Mesendoderm (in vitro differentiated cells): ENCODE results near the gene PDSS2.

Experiments
- DNase-seq: peaks from one replicate; pipeline ENCODE4 v3.0.0; 2013
- H2AK5ac ChIP-seq: 2 replicates; pipeline ENCODE4 v1.6.1; 2013; ENCODE audit warnings: low read length, inconsistent platforms
- H2BK120ac ChIP-seq: 2 replicates; pipeline ENCODE4 v1.6.1; 2013; ENCODE audit warnings: low read depth, mild to moderate bottlenecking, low read length, moderate library complexity, mixed read lengths
- H2BK15ac ChIP-seq: replicated peaks from 2 replicates; pipeline ENCODE4 v1.6.1; 2013; ENCODE audit warnings: low read depth, mild to moderate bottlenecking, moderate library complexity
- H2BK5ac ChIP-seq: 2 replicates; pipeline ENCODE4 v1.6.1; 2013; ENCODE audit warnings: low read length, inconsistent platforms
- H3K18ac ChIP-seq: 2 replicates; pipeline ENCODE4 v1.6.1; 2013; ENCODE audit warnings: mild to moderate bottlenecking, low read length, mixed read lengths
- H3K23ac ChIP-seq: one replicate; pipeline ENCODE4 v1.6.1; 2013; ENCODE audit warnings: low read length
- H3K27ac ChIP-seq: 2 replicates; pipeline ENCODE4 v1.5.1; 2013; ENCODE audit warnings: low read depth, mild to moderate bottlenecking, inconsistent platforms, low read length, moderate library complexity
- H3K27me3 ChIP-seq: 2 replicates; pipeline ENCODE4 v1.6.1; 2013; ENCODE audit warnings: low read length, control low read depth, mild to moderate bottlenecking, inconsistent platforms; ENCODE audit not compliant: insufficient read depth, poor library complexity
- H3K36me3 ChIP-seq: 2 replicates; pipeline ENCODE4 v1.6.1; 2013; ENCODE audit warnings: low read length, inconsistent platforms; ENCODE audit not compliant: control insufficient read depth, insufficient read depth
- H3K4ac ChIP-seq: one replicate; pipeline ENCODE4 v1.6.1; 2013; ENCODE audit warnings: low read depth, mild to moderate bottlenecking, low read length, moderate library complexity
- H3K4me1 ChIP-seq: 2 replicates; pipeline ENCODE4 v1.6.1; 2013; ENCODE audit warnings: low read depth, low read length, inconsistent platforms; ENCODE audit not compliant: control insufficient read depth
- H3K4me2 ChIP-seq: 2 replicates; pipeline ENCODE4 v1.6.1; 2013; ENCODE audit warnings: low read length
- H3K4me3 ChIP-seq: 2 replicates; pipeline ENCODE4 v1.5.1; 2013; ENCODE audit warnings: mild to moderate bottlenecking, low read length
- H3K56ac ChIP-seq: one replicate; pipeline ENCODE4 v1.6.1; 2013; ENCODE audit warnings: low read length
- H3K79me1 ChIP-seq: 2 replicates; pipeline ENCODE4 v1.6.1; 2013; ENCODE audit warnings: low read length, inconsistent platforms
- H3K79me2 ChIP-seq: 2 replicates; pipeline ENCODE4 v1.6.1; 2013; ENCODE audit warnings: mild to moderate bottlenecking, low read length; ENCODE audit not compliant: control insufficient read depth, insufficient read depth
- H3K9ac ChIP-seq: 2 replicates; pipeline ENCODE4 v1.6.1; 2013; ENCODE audit warnings: low read length, inconsistent platforms
- H4K5ac ChIP-seq: one replicate; pipeline ENCODE4 v1.6.1; 2013; ENCODE audit warnings: low read length
- H4K8ac ChIP-seq: one replicate; pipeline ENCODE4 v1.6.1; 2013; ENCODE audit warnings: low read depth, mild to moderate bottlenecking, control low read depth, low read length, moderate library complexity
- WGBS: extraction: QIAGEN DNeasy Blood & Tissue Kit; methylation state at CpG from one replicate; pipeline ENCODE4 v1.1.7; 2013; ENCODE audit warnings: low lambda C conversion rate, missing lambda C conversion rate; ENCODE audit not compliant: insufficient coverage; ENCODE audit errors: extremely low coverage; 5-methylcytosine and 5-hydroxymethylcytosine counted together

PDSS2 gene

DNA sequence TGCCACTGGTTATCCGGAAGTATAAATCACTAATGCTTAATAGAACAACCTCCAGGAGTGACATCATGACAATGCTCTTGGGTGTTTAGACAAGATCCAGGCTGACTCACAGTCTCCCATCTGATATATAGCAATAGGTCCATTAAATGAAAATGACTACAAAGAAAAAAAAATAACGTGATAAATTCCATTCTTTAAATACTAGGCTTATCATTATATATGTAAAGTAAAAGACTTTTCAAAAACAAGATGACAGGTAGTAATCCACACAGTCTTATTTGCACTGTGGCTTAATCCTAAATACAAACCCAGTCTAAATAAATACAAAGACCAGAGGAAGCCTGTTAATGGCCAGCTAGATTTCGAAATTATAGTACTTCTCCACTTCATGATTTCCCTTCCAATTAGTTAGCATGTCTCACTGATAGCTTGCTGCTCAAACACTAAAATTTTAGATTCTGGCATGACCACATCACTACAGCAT lies 195.0 kb downstream of the PDSS2 start:
- no peak overlapping the region for H3K9ac ChIP-seq
- no peaks in the 10 kb centered on the region for H3K79me1 ChIP-seq
- no peak overlapping the region for H3K18ac ChIP-seq
- H3K4me2 ChIP-seq: no peak overlapping the region
- H3K27ac ChIP-seq: no peak overlapping the region
- DNase-seq: no peak
- H3K23ac ChIP-seq: no peak overlapping the region
- no peak overlapping the region for H3K56ac ChIP-seq
- H3K79me2 ChIP-seq: no peaks in the 10 kb centered on the region
- H2BK120ac ChIP-seq: no peak overlapping the region
- no peak overlapping the region for H3K4ac ChIP-seq
- H3K4me1 ChIP-seq: no peaks in the 10 kb centered on the region
- no peaks in the 10 kb centered on the region for H3K27me3 ChIP-seq
- H2BK5ac ChIP-seq: no peak overlapping the region
- WGBS: no CpG with 5 or more reads among the region's 3 CpGs
- H3K4me3 ChIP-seq: no peak overlapping the region
- H4K5ac ChIP-seq: no peak overlapping the region
- no peak overlapping the region for H2AK5ac ChIP-seq
- no peaks in the 10 kb centered on the region for H3K36me3 ChIP-seq
- no peak overlapping the region for H4K8ac ChIP-seq
- H2BK15ac ChIP-seq: no peak overlapping the region

DNA sequence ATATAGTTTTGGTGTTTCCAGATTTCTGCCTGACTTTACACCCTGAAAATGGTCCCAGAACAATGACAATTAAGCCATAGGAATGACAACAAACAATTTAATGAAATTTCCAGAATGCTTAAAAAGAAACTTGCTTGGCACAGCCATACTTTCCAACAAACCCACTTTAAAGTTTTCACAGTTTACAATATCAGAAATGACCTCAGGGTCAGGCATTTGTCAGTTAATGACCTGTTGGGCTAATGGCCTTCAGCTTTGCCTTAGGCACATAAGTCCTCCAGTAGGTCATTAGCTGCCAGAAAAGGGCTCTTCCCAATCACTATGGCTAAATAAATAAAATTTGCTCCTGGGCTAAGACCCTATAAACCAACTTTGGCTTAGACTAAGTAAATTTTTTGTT lies 199.4 kb downstream of the PDSS2 start:
- no peaks in the 10 kb centered on the region for H3K79me1 ChIP-seq
- no peak overlapping the region for H2BK5ac ChIP-seq

DNA sequence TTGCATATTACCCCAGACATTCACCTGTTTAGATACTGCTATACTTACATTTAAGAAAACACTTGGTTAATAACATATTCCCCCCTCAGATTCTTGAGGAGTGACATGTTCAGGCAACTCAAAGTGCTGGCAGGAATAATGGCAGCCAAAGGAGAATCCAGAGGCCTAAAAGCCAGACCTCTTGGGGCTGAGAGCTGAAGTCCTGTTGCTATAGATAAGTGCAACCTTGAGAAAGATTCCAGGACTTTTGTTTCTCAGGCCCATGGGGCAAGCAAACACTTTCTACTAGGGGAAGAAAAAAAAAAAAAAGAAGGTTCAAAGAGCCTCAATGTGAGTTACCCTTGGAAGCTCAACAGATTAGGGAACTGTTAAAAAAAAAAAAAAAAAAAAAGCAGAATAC lies 211.2 kb downstream of the PDSS2 start:
- Histone ChIP-seq H2BK120ac (no peak overlapping the region), H3K79me2 (no peaks in the 10 kb centered on the region), H3K4me1 (no peaks in the 10 kb centered on the region), H3K27ac (no peak overlapping the region), H3K27me3 (no peaks in the 10 kb centered on the region), H3K18ac (no peak overlapping the region), H4K8ac (no peak overlapping the region), H2BK5ac (no peak overlapping the region), H3K36me3 (no peaks in the 10 kb centered on the region), H3K79me1 (no peaks in the 10 kb centered on the region), H3K4me2 (no peak overlapping the region), H3K56ac (no peak overlapping the region), H2BK15ac (no peak overlapping the region), H3K23ac (no peak overlapping the region), H2AK5ac (no peak overlapping the region), H3K4ac (no peak overlapping the region), H4K5ac (no peak overlapping the region), H3K9ac (no peak overlapping the region), H3K4me3 (no peak overlapping the region)
- no peak for DNase-seq

More for the DNA sequence above, 199.4 kb downstream of the PDSS2 start:
- no peak for DNase-seq
- Histone ChIP-seq H3K36me3 (no peaks in the 10 kb centered on the region), H2AK5ac (no peak overlapping the region), H3K4me3 (no peak overlapping the region), H3K4ac (no peak overlapping the region), H2BK15ac (no peak overlapping the region), H4K5ac (no peak overlapping the region), H3K4me1 (no peaks in the 10 kb centered on the region), H3K4me2 (no peak overlapping the region), H3K18ac (no peak overlapping the region), H3K27me3 (no peaks in the 10 kb centered on the region), H4K8ac (no peak overlapping the region), H2BK120ac (no peak overlapping the region), H3K9ac (no peak overlapping the region), H3K79me2 (no peaks in the 10 kb centered on the region), H3K23ac (no peak overlapping the region), H3K56ac (no peak overlapping the region), H3K27ac (no peak overlapping the region)

DNA sequence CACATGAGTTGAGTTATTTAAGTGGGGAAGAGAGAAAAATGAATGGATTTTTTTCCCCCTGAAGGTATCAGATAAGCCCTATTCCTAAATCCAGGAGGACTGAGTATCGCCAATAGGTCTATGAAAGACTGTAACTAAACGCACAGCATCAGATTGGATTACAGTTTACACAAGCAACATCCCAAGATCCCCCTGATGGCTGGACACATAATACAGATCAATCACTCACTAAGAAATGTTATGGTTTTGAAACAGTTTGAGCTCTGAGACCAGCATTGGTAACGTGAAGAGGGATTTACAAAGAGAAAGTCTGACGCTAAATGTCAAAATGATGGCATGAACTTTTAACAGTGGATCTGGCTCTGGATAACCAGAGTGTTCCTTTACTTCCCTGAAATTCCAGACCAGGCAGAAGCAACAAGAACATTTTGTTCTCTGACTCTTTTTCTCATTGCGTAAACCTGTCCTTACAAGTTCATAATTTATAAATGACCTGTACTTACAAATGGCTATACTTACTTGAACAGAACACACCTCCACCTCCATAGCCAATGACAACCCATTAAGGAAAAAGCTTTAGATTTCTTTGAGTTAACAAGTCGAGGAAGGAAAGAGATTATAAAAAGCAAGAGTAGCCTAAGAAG lies 212.3 kb downstream of the PDSS2 start:
- Histone ChIP-seq H2BK5ac (no peak overlapping the region), H3K27me3 (no peaks in the 10 kb centered on the region), H4K8ac (no peak overlapping the region), H3K4me3 (no peak overlapping the region), H3K9ac (no peak overlapping the region), H3K79me2 (no peaks in the 10 kb centered on the region), H2AK5ac (no peak overlapping the region), H3K4ac (no peak overlapping the region), H2BK120ac (no peak overlapping the region), H3K4me1 (no peaks in the 10 kb centered on the region), H3K36me3 (no peaks in the 10 kb centered on the region), H4K5ac (no peak overlapping the region), H3K18ac (no peak overlapping the region), H2BK15ac (no peak overlapping the region), H3K27ac (no peak overlapping the region), H3K23ac (no peak overlapping the region), H3K56ac (no peak overlapping the region), H3K79me1 (no peaks in the 10 kb centered on the region), H3K4me2 (no peak overlapping the region)
- no CpG with 5 or more reads among the region's 6 CpGs for WGBS
- no peak for DNase-seq

DNA sequence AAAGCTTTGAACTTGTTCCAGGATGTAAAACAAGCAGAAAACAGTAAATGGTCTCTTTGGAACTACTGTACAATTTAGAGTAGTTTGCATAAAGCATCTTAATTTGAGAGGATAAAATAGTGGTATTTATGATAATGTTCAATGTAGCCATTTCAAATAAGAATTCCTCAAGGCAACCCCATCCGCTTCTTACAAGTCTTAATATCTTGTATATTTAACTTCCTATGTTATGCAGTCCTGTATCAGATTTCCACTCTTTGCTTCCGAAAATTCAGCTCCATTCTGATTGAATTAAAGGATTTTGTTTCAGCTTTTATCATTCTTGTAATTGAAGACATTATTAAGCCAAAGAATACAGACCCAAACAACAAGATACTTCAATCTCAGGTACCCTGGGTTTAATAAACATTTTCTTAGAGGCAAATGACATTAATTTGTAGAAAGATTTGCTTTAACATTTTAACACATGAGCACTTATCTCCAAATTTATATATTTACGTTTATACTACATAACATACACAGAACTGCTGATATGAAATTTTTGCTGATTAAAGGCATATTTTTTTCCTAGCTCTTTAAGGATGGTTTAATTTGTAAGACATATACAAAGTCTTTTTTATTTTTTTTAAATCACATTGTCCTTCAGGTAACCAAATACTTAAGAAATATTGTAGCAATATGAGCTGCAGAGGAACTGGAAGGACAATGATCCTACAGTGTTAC lies 213.0 kb downstream of the PDSS2 start:
- H3K56ac ChIP-seq: no peak overlapping the region
- H3K27ac ChIP-seq: no peak overlapping the region
- H3K4ac ChIP-seq: no peak overlapping the region
- H3K79me1 ChIP-seq: no peaks in the 10 kb centered on the region
- no peak overlapping the region for H4K8ac ChIP-seq
- no peak overlapping the region for H2AK5ac ChIP-seq
- 100% methylated on average over 1 of the region's 3 CpGs for WGBS
- H3K9ac ChIP-seq: no peak overlapping the region
- H2BK120ac ChIP-seq: no peak overlapping the region
- H3K4me1 ChIP-seq: no peaks in the 10 kb centered on the region
- DNase-seq: no peak
- H3K23ac ChIP-seq: no peak overlapping the region
- H2BK5ac ChIP-seq: no peak overlapping the region
- no peaks in the 10 kb centered on the region for H3K79me2 ChIP-seq
- H3K4me2 ChIP-seq: no peak overlapping the region
- no peak overlapping the region for H2BK15ac ChIP-seq
- no peaks in the 10 kb centered on the region for H3K27me3 ChIP-seq
- H3K18ac ChIP-seq: no peak overlapping the region
- no peaks in the 10 kb centered on the region for H3K36me3 ChIP-seq
- H4K5ac ChIP-seq: no peak overlapping the region
- no peak overlapping the region for H3K4me3 ChIP-seq
